ENCODE data around the gene KIF26A.

The KIF26A gene

GRCh38 chr14:104113631-104114420 lies 24.6 kb upstream of the KIF26A start:
- no peak for DNase-seq

GRCh38 chr14:104114421-104115130 lies 23.8 kb upstream of the KIF26A start:
- DNase-seq, result no peak

- no peak for DNase-seq
These were observed 23.2 kb upstream of the KIF26A start for GRCh38 chr14:104115131-104115600.

- no peak for DNase-seq
These were observed 22.6 kb upstream of the KIF26A start for GRCh38 chr14:104115691-104116287.

- DNase-seq, result no peak
These were observed 22.1 kb upstream of the KIF26A start for GRCh38 chr14:104116288-104116755.

- DNase-seq, result no peak
These were observed 21.5 kb upstream of the KIF26A start for GRCh38 chr14:104116756-104117340.

GRCh38 chr14:104117341-104118005 lies 20.9 kb upstream of the KIF26A start:
- DNase-seq, result no peak

GRCh38 chr14:104118006-104118844 lies 20.2 kb upstream of the KIF26A start:
- no peak for DNase-seq

GRCh38 chr14:104119119-104119487 lies 19.3 kb upstream of the KIF26A start:
- DNase-seq, result no peak

GRCh38 chr14:104119488-104120251 lies 18.7 kb upstream of the KIF26A start:
- DNase-seq, result no peak

GRCh38 chr14:104120281-104120741 lies 18.1 kb upstream of the KIF26A start:
- DNase-seq, result no peak

- DNase-seq, result no peak
These were observed 17.2 kb upstream of the KIF26A start for GRCh38 chr14:104121142-104121541.

GRCh38 chr14:104123879-104124278 lies 14.5 kb upstream of the KIF26A start:
- DNase-seq, result no peak

GRCh38 chr14:104125011-104125410 lies 13.4 kb upstream of the KIF26A start:
- DNase-seq, result no peak

- no peak for DNase-seq
These were observed 11.6 kb upstream of the KIF26A start for GRCh38 chr14:104126753-104127152.

GRCh38 chr14:104128981-104129380 lies 9.4 kb upstream of the KIF26A start:
- DNase-seq, result no peak

GRCh38 chr14:104129556-104129955 lies 8.8 kb upstream of the KIF26A start:
- DNase-seq, result no peak

- peak; percentile 16 for DNase-seq
These were observed 7.3 kb upstream of the KIF26A start for GRCh38 chr14:104130974-104131651.

- DNase-seq, result no peak
These were observed 6.2 kb upstream of the KIF26A start for GRCh38 chr14:104131968-104132732.
